T-helper 22 cell (primary cell): ENCODE results near the gene CDCA7L.

ENCODE experiments used
- DNase-seq: peaks from one replicate; pipeline ENCODE4 v3.0.0-alpha.2; 2020; ENCODE audit warnings: low read depth

Gene CDCA7L, protein sequence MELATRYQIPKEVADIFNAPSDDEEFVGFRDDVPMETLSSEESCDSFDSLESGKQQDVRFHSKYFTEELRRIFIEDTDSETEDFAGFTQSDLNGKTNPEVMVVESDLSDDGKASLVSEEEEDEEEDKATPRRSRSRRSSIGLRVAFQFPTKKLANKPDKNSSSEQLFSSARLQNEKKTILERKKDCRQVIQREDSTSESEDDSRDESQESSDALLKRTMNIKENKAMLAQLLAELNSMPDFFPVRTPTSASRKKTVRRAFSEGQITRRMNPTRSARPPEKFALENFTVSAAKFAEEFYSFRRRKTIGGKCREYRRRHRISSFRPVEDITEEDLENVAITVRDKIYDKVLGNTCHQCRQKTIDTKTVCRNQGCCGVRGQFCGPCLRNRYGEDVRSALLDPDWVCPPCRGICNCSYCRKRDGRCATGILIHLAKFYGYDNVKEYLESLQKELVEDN

GRCh38 chr7:21945454-21946221, at the start of gene CDCA7L:
Gene CDCA7L (minus strand): TSS chr7:21945899. CDS start chr7:21945804, 95 bp downstream.
- no peak for DNase-seq

DNA sequence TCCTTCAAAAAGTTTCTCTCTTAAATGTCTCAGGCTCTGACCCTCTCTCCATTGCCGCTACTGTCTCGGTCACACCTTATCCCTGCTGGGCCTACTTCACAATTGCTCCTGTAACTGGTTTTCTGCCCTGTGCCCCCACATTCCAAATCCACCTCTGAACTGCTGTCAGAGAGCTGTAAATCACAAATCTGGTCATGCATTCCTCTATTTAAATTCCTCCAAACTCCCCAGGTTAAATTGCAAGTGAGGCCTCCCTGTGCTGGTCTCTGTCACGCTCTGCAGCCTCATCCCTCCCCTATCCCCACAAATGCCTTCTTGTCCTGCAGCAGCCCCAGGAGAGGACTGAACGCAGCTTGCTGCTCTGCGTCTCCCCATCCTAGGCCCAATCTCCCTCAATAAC, 40.4 kb upstream of the CDCA7L start:
- DNase-seq = no peak

DNA sequence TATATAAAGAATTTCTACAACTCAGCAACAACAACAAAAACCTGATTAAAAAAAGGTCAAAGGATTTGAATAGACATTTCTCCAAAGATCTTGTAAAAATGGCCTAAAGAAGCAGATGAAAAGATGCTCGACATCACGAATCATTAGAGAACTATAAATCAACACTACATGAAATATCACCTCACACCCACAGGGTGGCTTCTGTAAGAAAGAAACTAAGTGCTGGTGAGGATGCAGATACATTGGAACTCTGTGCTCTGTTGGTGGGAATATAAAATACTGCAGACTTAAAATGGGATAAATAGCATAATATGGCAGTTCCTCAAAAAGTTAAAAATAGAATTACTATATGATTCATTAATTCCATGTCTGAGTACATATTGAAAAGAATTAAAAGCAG, 38.3 kb upstream of the CDCA7L start:
- no peak for DNase-seq

DNA sequence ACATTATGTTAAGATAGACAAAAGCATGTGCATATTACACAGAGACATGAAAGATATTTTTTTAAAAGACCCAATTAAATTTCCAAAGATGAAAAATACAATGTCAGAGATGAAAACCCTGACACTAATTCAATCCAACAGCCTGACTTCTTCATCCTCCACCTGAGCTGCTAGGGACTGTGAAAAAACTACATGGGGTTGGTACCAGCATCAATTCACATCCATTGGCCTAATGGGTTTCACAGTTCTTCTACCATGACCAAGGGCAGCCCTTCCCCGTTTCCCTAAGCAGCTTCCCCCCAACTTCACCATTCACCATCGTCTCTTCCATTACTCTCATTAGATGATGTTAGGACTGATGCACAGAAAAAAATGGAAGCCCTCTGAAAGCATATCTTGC, 37.4 kb upstream of the CDCA7L start:
- DNase-seq = no peak

DNA sequence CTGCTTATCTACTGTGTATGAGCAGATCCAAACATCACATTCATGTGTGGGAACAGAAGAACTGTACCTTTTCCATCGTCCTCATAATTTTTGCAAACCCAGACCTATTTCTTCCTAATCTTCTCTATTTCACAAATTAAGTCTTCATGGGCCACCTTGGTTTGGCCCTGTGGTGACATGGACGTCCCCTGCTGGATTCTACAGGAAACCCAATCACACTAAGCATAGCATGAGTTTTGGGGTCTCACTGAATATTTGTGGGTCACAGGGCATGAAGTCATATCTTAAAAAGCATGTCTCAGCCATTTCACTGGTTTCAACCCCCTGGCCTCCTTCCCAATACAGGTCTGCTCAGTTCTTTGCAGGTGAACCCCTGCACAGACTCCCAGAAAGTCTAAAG, 35.8 kb upstream of the CDCA7L start:
- no peak for DNase-seq

DNA sequence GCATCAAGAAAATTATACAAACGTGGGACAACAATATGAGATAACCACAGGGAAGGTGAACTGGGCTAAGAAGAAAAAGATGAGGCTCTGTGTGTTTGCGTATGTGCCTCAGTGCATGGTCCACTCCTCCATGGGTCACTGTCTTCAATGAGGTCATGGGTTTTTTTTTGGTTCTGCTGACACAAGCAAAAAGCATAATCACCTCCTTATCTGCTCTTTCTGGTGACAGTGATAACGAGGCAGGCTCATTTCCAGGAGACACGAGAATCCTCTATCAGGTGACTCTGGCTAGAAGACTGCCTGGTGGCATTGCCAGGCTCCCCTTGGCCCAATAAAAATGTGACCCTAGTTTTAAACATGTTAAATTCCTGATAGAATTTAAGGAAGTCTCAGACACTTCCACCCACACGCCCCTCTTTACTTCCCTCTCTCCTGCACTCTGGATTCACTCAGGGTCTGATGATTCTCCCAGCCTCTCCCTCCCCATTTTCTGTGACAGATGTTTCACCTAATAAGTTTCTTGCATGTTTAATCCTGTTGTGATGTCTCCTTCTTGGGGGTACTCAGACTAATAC, 35.3 kb upstream of the CDCA7L start:
- no peak for DNase-seq

GRCh38 chr7:21972397-21972784, 26.7 kb upstream of the CDCA7L start:
- DNase-seq = no peak

DNA sequence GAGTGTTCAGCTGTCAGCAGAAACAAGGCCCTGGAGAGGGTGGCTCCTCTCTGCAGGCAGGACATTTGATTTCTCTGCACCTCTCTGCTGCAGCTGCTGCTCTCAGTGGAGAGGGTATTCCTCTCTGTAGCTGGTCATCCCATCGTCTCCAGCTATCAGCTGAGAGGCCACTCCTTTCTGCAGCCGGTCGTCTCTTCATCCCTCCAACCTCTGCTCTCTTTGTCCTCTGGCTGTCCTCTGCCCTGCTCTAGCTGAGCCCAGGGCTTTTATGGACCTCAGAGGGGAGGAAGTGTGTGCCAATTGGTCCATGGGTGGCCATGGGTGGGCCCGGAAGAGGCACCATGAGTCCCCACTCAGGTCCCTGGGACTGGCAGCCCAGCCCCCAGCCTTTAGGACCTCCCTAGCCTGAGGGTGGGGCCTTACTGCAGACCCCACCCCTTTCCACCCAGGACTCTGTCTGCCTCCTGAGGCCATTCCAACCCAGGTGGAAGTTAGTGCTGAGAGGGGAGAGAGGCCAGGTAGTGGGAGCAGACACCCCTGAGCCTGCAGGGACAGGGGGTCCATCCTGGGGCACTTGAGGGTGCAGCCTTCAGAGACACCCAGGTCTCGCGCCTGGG, 26.2 kb upstream of the CDCA7L start:
- DNase-seq = no peak

GRCh38 chr7:21969822-21970221, 24.1 kb upstream of the CDCA7L start:
- DNase-seq = no peak

DNA sequence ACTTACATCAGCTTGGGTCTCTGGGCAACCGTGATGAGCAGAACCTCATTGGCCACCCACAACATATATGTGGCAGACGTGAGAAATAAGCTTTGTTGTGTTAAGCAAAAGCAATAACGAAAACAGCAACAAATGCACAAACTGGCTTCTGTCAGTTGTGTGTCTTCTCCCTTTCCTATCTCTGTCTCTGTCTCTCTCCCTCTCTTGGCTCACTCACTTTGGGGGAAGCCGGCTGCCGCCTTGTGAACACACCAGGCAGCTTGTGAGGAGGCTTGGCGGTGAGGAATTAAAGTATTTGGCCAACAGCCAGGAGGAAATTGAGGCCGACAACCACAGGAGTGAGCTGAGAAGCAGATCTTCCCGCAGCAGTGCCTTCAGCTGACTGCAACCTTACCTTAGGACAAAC, 21.9 kb upstream of the CDCA7L start:
- DNase-seq = no peak

DNA sequence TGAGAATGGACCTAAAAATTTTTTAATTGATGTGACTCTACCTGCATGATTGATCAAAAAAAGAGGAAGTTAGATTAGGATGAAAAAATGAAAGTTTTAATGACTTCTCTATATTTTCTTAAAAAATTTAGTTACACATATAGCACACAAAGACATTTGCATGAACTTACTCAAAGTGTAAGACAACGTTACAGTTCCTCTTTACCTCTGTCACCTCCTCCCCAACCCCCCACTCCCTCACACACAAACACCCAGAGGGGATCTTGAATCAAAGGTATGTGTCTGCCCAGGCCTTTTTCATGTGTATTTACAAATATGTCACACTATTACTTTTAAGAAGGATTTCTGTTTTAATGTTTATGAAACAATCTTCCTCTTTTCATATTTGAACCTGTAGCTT, 20.6 kb upstream of the CDCA7L start:
- DNase-seq = no peak

DNA sequence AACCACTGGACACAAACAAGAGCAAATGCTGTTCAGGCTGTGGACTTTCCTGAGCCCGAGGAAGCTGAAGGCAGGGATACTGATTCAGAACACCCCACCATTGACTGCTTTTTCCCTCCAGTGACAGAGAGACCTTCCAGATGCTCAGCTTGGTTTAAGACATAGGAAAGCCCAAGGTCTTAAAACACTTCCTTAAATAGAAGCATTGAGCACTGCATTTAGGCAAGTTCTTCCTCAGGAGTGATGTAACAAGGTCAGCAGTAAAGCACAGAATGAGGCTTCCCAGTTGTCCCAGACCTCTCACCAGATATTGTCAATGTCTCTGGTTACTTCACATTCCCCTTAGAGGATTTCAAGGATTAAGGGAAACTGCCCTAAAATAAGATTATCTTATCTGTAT, 19.6 kb upstream of the CDCA7L start:
- DNase-seq = no peak

DNA sequence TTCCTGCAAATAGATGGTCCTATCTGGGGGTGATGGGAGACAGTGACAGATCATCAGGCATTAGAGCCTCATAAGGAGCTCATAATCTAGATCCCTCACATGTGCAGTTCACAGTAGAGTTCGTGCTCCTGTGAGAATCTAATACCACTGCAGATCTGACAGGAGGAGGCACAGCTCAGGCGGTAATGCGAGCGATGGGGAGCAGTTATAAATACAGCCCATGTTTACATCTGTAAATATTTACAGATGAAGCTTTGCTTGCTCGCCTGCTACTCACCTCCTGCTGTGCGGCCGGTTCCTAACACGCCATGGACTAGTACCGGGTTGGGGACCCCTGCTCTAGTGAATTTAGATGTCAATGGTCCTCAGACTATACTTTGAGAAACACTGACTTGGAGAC, 17.0 kb upstream of the CDCA7L start:
- no peak for DNase-seq

GRCh38 chr7:21960922-21961321, 15.2 kb upstream of the CDCA7L start:
- no peak for DNase-seq

DNA sequence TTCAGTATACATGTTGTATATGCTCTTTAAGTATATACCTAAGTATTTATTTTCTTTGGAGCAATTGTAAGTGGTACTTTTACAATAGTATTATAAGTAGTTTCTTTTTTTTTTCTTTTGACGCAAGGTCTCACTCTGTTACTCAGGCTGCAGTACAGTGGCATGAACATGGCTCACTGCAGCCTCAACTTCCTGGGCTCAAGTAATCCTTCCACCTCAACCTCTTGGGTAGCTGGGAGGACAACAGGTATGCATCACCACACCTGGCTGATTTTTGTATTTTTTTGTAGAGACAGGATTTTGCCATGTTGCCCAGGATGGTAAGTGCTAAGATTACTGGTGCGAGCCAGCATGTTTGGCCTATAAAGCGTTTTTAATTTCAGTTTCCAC, 13.7 kb upstream of the CDCA7L start:
- no peak for DNase-seq

DNA sequence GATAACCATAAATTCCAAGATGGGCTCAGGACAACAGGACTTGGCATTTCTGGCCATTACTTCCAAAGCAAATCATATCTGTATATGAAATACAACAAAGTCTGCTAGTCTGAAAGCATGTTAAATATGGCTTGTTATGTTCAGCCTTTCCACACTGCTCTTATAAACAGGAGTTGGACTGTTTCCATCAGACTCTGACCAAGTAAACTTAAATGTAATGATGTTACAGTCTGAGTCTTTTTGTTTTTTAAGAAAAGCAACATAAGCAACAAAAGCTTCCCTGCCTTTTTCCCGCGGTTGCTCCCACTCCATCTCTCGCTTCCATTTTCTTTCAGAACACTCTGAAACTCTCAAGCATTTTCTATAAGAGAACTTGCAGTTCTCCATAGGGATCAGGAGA, 8.1 kb upstream of the CDCA7L start:
- no peak for DNase-seq

- DNase-seq = no peak
Measured at GRCh38 chr7:21948887-21949540, 3.3 kb upstream of the CDCA7L start.

DNA sequence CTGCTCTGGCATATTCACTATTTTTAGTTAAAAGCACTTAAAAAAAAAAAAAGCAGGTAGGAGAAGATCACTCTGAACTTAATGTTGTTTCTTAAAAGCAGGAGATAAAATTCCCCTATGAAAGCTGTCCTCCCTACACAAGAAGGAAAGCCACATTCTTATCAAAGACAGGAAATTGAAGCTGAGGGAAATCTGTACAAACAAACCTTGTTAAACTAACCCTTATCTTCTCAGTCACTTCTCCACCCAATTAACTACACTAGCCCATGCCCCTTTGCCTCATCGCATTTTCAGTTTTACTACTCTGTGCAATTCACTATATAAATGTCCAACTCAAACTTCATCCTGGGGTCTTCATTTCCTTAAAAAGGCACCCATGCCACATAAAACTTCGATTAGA, 2.7 kb upstream of the CDCA7L start:
- no peak for DNase-seq

DNA sequence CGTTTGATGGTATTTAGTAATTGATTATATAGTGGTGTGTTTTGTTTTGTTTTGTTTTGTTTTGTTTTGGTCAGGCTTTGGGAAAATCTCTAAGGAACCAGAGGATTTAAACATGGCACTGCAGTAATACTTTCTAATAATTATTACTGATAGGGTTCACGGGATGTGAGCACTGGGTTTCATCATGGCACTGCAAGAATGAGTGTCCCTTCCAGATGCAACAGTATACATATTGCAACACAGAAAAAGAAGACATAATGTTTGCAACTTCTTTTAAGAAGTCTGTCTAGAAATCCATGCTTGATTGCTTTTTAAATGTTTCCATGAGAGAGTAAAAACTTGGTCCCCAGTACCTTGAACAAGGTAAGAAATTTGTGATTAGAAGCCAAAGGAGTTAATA, 2.2 kb upstream of the CDCA7L start:
- DNase-seq = no peak

GRCh38 chr7:21947056-21947455, 1.4 kb upstream of the CDCA7L start:
- DNase-seq = no peak

GRCh38 chr7:21946222-21946709, 567 bp upstream of the CDCA7L start:
- DNase-seq = no peak
